Spleen (tissue), 7 donors: Measurements from ENCODE around the gene MARCHF9.

Experiments
- POLR2A ChIP-seq, 3 donors: fragments of 450-650 bp; IDR thresholded peaks; one replicate each; pipeline ENCODE4 v1.5.1; 2017; ENCODE audit warnings: antibody characterized with exemption in 3 of 3, mild to moderate bottlenecking in 1 of 3
- POLR2AphosphoS5 ChIP-seq, 3 donors: sonication (generic); formaldehyde crosslinking; IDR thresholded peaks; one replicate each; pipeline ENCODE4 v1.5.1; 2017; ENCODE audit warnings: antibody characterized with exemption in 3 of 3
- TF ChIP-seq, protein P1 (sequence below), 11 experiments: fragments of 200-600 bp in 7 of 11; fragments of 450-650 bp in 4 of 11; sonication (generic) in 4 of 11; IDR thresholded peaks in 8 of 11; conservative IDR thresholded peaks in 3 of 11; 1 replicate in 7 of 11; 2 replicates in 4 of 11; pipeline versions ENCODE4 v1.4.0 to v1.8.0; 2016 to 2021; ENCODE audit warnings: antibody characterized with exemption in 11 of 11, inconsistent platforms in 4 of 11, mild to moderate bottlenecking in 1 of 11
- donor health status: DM: no; HTN: no; CAD: no; lungs with moderate emphysema.
- donor health status: DM: no; HTN: no; CAD: no.
- donor health status: DM: no; HTN: no; CAD: no.

- TF ChIP-seq, protein P1, sequence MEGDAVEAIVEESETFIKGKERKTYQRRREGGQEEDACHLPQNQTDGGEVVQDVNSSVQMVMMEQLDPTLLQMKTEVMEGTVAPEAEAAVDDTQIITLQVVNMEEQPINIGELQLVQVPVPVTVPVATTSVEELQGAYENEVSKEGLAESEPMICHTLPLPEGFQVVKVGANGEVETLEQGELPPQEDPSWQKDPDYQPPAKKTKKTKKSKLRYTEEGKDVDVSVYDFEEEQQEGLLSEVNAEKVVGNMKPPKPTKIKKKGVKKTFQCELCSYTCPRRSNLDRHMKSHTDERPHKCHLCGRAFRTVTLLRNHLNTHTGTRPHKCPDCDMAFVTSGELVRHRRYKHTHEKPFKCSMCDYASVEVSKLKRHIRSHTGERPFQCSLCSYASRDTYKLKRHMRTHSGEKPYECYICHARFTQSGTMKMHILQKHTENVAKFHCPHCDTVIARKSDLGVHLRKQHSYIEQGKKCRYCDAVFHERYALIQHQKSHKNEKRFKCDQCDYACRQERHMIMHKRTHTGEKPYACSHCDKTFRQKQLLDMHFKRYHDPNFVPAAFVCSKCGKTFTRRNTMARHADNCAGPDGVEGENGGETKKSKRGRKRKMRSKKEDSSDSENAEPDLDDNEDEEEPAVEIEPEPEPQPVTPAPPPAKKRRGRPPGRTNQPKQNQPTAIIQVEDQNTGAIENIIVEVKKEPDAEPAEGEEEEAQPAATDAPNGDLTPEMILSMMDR (IDR thresholded peaks at IDR 0.05 in 8 of 11, conservative IDR thresholded peaks at IDR 0.05 in 3 of 11) = no peak
- TF ChIP-seq POLR2A (IDR thresholded peaks at IDR 0.05) (no peak), POLR2AphosphoS5 (IDR thresholded peaks at IDR 0.05) (no peak)
Observed at GRCh38 chr12:57741413-57741789, 13.5 kb upstream of the MARCHF9 start.
